ENCODE data around the gene TENT4A. TPM values are rescaled to one million over a fixed set of nuclear protein-coding genes. Genes with fewer than 3 reads are reported as not detected.

TENT4A gene
- total RNA-seq, 1 experiment from 2014 or later = 29.6 TPM

GRCh38 chr5:6803981-6804550 lies 90.8 kb downstream of the TENT4A start:
- no peaks in the 10 kb centered on the region for H3K36me3 ChIP-seq (ENCODE audit: control insufficient read depth, insufficient read depth, low read length)
- BruUV-seq (replicated peaks) = no TSS peak

GRCh38 chr5:6804766-6805501 lies 91.7 kb downstream of the TENT4A start:
- ChIA-PET CTCF (no interaction called here), POLR2A (no interaction called here)
- H3K27me3 ChIP-seq (ENCODE audit: control insufficient read depth, insufficient read depth, low read length) = no peaks in the 10 kb centered on the region
- no peak for ATAC-seq
- in situ Hi-C loops (cut with HindIII; ENCODE audit: low pct_unique_long_range_greater_than_20kb, low sequenced_read_pairs) = no loop called here
- H3K4me3 ChIP-seq (ENCODE audit: low read depth in 2 of 2, low read length in 2 of 2) = no peak overlapping the region
- peaks cover 9% of the 10 kb centered on the region; the same call in 1 of the 2 replicates for H3K9me3 ChIP-seq (ENCODE audit: control insufficient read depth, insufficient read depth, low read depth, low read length)
- intact Hi-C loops (cut with micrococcal nuclease; ENCODE audit: unreplicated experiment) = no loop called here
- no peak overlapping the region for H3K27ac ChIP-seq (ENCODE audit: low read length)
- BruUV-seq (replicated peaks) = no TSS peak
- H3K4me1 ChIP-seq (ENCODE audit: control insufficient read depth, insufficient read depth, low read length) = no peaks in the 10 kb centered on the region
- no peaks in the 10 kb centered on the region for H3K36me3 ChIP-seq (ENCODE audit: control insufficient read depth, insufficient read depth, low read length)
- DNase-seq (ENCODE audit: low read depth, low spot score) = no peak
- no peak for TF ChIP-seq REST (IDR thresholded peaks at IDR 0.05; ENCODE audit: insufficient read depth in 1 of 2, low read depth in 2 of 2, low read length in 1 of 2)
- no peak for TF ChIP-seq CTCF (IDR thresholded peaks at IDR 0.05)
- TF ChIP-seq SIN3A (IDR thresholded peaks at IDR 0.05; ENCODE audit: borderline replicate concordance, insufficient read depth, low read depth, low read length) = no peak
- no peak for TF ChIP-seq POLR2AphosphoS5 (IDR thresholded peaks at IDR 0.05; ENCODE audit: low read depth, low read length)

More at GRCh38 chr5:6803981-6804550, 90.8 kb downstream of the TENT4A start:
- Histone ChIP-seq H3K27ac (ENCODE audit: low read length) (no peak overlapping the region), H3K27me3 (ENCODE audit: control insufficient read depth, insufficient read depth, low read length) (no peaks in the 10 kb centered on the region), H3K4me1 (ENCODE audit: control insufficient read depth, insufficient read depth, low read length) (no peaks in the 10 kb centered on the region), H3K9me3 (ENCODE audit: control insufficient read depth, insufficient read depth, low read depth, low read length) (peaks cover 9% of the 10 kb centered on the region; the same call in 1 of the 2 replicates), H3K4me3 (ENCODE audit: low read depth in 2 of 2, low read length in 2 of 2) (no peak overlapping the region)
- ATAC-seq (no peak), DNase-seq (ENCODE audit: low read depth, low spot score) (no peak)
- POLR2A ChIA-PET = no interaction called here
- in situ Hi-C loops (cut with HindIII; ENCODE audit: low pct_unique_long_range_greater_than_20kb, low sequenced_read_pairs) (no loop called here), intact Hi-C loops (cut with micrococcal nuclease; ENCODE audit: unreplicated experiment) (no loop called here)
- TF ChIP-seq REST (IDR thresholded peaks at IDR 0.05; ENCODE audit: insufficient read depth in 1 of 2, low read depth in 2 of 2, low read length in 1 of 2) = no peak
- TF ChIP-seq TCF7L2 (IDR thresholded peaks at IDR 0.05; ENCODE audit: low read depth, low read length) = no peak
- no peak for TF ChIP-seq SIN3A (IDR thresholded peaks at IDR 0.05; ENCODE audit: borderline replicate concordance, insufficient read depth, low read depth, low read length)
- no peak for TF ChIP-seq CTCF (IDR thresholded peaks at IDR 0.05)
- no peak for TF ChIP-seq POLR2AphosphoS5 (IDR thresholded peaks at IDR 0.05; ENCODE audit: low read depth, low read length)
- CTCF ChIA-PET = interaction anchor here (0.7 kb wide), 1 partner anchor 18 kb away, joined by 3 read pairs; no protein-coding TSS in a partner anchor
